Esophagus squamous epithelium (tissue), 4 donors: Measurements from ENCODE around the gene DGKB.

Experiments
- POLR2A ChIP-seq, 4 donors: fragments of 450-650 bp; IDR thresholded peaks; one replicate each; pipeline ENCODE4 v1.6.1; 2017; ENCODE audit warnings: antibody characterized with exemption in 4 of 4, mild to moderate bottlenecking in 4 of 4, moderate library complexity in 3 of 4
- TF ChIP-seq, protein P1 (sequence below), 6 experiments: fragments of 450-650 bp in 4 of 6; fragments of 200-600 bp in 2 of 6; sonication (generic) in 2 of 6; IDR thresholded peaks; one replicate each; pipeline ENCODE4 v1.5.1; 2016 to 2019; ENCODE audit warnings: antibody characterized with exemption in 6 of 6, mild to moderate bottlenecking in 4 of 6, moderate library complexity in 4 of 6

DNA sequence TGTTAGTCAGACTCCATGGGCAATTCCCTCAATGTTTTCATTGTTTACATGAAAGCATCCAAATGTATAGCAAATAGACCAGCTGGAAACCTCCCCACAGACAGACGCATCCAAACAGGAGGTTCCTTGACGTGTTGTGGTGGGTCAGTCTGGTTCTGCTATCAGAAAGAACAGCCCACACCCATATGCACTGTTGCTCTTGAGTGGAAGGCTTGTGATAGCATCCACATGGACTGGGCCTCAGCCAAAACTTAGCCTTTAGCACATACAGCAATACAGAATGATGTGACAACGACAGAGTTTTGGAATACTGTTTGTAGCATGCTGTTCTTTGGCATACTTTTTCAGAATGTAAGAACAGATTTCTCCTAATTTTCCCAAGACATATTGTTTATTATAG lies 613.9 kb downstream of the DGKB start:
- TF ChIP-seq, protein P1, sequence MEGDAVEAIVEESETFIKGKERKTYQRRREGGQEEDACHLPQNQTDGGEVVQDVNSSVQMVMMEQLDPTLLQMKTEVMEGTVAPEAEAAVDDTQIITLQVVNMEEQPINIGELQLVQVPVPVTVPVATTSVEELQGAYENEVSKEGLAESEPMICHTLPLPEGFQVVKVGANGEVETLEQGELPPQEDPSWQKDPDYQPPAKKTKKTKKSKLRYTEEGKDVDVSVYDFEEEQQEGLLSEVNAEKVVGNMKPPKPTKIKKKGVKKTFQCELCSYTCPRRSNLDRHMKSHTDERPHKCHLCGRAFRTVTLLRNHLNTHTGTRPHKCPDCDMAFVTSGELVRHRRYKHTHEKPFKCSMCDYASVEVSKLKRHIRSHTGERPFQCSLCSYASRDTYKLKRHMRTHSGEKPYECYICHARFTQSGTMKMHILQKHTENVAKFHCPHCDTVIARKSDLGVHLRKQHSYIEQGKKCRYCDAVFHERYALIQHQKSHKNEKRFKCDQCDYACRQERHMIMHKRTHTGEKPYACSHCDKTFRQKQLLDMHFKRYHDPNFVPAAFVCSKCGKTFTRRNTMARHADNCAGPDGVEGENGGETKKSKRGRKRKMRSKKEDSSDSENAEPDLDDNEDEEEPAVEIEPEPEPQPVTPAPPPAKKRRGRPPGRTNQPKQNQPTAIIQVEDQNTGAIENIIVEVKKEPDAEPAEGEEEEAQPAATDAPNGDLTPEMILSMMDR (IDR thresholded peaks at IDR 0.05) = no peak
- no peak for TF ChIP-seq POLR2A (IDR thresholded peaks at IDR 0.05)
